Activated CD4-positive, alpha-beta T cell treated with anti-CD3 and anti-CD28 coated beads, Interleukin-10, Interleukin-2, amounts not matched to agents 100 ng/mL and 50 ng/mL, durations not matched to agents 16 hours and 8 hours (primary cell): ENCODE results near the gene CLOCK.
A peak's percentile ranks its signal among the peaks of the same experiment; 100 is the strongest.
"Not testable (repeated sequence)": the region's sequence is repeated elsewhere in the genome, so short reads cannot be mapped to it uniquely, and the experiment has no call there.

ENCODE experiments used
- DNase-seq: peaks from one replicate; pipeline ENCODE4 v3.0.0-alpha.2; 2020

The CLOCK gene, protein sequence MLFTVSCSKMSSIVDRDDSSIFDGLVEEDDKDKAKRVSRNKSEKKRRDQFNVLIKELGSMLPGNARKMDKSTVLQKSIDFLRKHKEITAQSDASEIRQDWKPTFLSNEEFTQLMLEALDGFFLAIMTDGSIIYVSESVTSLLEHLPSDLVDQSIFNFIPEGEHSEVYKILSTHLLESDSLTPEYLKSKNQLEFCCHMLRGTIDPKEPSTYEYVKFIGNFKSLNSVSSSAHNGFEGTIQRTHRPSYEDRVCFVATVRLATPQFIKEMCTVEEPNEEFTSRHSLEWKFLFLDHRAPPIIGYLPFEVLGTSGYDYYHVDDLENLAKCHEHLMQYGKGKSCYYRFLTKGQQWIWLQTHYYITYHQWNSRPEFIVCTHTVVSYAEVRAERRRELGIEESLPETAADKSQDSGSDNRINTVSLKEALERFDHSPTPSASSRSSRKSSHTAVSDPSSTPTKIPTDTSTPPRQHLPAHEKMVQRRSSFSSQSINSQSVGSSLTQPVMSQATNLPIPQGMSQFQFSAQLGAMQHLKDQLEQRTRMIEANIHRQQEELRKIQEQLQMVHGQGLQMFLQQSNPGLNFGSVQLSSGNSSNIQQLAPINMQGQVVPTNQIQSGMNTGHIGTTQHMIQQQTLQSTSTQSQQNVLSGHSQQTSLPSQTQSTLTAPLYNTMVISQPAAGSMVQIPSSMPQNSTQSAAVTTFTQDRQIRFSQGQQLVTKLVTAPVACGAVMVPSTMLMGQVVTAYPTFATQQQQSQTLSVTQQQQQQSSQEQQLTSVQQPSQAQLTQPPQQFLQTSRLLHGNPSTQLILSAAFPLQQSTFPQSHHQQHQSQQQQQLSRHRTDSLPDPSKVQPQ

DNA sequence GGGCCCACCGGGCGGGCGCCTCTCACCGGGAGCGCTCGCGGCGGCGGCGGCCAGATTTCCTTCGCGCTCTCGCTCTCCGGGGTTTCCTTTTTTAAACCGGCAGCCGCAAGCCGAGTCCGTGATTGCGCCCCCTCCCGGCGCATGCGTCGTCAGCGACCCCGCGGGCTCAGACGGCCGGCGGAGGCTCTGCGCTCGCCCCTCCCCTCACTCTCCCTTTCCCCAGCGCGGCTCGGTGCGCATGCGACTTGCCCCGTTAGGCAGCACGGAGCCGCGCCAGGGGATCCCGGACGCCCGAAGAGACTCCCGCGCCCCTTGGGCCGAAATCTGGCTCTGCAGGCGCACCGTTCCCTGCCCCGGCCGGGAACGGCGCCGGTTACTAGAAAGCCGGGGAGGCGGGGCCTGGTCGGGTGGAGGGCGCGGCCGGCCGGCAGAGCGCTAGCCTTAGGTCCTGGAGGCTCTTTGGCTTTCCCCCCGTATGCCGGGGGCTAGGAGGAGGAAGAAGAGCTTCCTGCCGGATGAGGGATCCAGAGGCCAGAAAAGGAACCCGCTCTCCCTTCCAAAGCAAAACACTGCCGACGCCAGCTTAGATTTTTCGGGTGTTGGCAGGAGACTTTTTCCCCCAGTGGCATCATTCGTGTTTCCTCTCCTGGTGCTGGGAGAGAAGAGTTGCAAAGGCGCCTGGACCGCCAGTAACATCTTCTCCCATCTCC is at the start of gene CLOCK:
Gene CLOCK (minus strand): TSS at position 154 of the 710 bp plus-strand sequence. CDS start 64,124 bp downstream, outside the sequence.
- DNase-seq = peak; percentile 87

DNA sequence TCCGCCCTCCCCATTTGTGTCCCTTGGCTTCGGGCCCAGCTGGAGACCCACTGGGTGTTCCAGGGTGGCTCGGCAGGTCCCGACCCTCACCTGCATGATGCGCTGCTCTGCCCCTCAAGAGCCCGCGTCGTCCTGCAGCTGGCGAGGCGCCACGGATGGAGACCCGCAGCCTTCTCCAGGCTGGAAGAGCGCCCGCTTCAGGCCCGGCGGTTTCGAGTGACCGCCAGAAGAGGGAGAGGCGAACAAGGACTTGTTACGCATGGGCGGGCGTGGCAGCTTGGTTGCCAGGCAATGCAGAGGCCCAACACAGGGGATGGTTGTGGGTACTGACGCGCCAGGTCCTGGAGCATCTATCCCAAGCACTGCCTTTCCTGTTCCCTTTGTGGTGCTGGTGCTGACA is 45.3 kb upstream of the CLOCK start, which contains the start of gene PDCL2:
Gene PDCL2 (minus strand): TSS at position 232 of the 400 bp plus-strand sequence. CDS start 136 bp downstream, at position 96.
- no peak for DNase-seq

DNA sequence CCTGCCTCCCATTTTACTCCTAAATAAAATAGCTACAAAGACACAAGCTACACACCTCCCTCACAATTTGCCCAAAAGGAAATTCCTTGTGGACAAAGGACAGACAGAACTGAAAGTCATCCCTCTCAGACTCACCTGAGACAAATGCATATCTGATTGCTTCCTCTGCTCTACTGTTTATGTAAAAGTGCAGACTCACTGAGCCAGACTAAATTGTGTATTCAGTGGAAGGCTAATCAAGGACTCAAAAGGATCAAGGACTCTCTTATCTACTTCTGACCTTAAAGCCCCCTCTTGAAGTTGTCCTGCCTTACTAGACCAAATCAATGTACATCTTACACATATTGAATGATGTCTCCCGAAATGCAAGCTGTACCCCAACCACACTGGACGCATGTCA is 41.5 kb upstream of the CLOCK start:
- no peak for DNase-seq

DNA sequence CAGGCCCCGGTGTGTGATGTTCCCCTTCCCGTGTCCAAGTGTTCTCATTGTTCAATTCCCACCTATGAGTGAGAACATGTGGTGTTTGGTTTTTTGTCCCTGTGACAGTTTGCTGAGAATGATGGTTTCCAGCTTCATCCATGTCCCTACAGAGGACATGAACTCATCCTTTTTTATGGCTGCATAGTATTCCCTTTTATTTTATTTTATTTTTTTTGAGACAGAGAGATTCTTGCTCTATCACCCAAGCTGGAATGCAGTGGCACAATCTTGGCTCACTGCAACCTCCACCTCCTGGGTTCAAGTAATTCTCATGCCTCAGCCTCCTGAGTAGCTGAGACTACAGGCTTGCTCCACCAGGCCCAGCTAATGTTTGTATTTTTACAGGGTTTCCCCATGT is 36.1 kb upstream of the CLOCK start:
- DNase-seq = not testable (repeated sequence)

DNA sequence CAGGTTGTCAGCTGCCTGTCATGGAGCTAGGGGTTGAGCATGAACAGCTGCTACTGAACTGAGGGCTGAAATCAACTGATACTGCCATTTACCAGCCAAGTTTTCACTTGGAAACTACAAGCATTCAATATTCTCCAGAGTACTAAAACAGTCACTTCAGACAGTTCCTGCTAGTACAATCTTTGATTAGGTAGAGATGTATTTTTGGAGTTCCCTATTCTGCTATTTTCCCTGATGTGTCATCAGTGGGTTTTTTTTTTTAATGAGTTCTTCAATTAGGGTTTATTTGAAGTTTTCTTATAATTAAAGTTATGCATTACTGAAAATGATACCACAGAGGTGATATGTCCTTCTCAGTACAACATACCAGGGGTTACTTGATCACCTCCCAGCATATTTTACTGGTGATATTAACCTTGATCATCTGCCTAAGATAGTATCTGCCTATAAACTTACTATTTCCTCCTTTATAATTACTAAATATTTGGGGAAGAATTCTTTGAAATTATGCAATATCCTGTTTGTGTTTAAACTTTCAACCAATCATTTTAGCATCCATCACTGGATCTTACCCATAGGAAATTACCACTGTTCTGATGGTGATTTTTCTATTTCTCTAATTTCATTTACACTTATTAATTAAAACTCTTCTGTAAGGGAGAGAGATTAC is 31.8 kb upstream of the CLOCK start:
- no peak for DNase-seq

DNA sequence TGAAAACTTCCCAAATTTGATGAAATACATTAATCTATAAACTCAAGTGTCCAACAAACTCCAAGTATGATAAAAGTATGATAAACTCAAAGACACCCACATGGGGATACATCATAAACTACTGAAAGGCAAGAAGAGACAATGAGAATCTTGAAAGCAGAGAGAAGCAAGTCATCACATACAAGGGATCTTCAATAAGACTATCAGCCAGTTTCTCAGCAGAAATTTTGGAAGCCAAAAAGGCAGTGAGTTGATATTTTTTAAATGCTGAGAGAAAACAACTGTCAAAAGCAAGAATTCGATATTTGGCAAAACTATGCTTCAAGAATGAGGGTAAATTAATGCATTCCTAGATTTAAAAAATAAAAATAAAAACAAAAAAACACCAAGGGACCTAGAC is 28.8 kb upstream of the CLOCK start:
- DNase-seq = no peak

DNA sequence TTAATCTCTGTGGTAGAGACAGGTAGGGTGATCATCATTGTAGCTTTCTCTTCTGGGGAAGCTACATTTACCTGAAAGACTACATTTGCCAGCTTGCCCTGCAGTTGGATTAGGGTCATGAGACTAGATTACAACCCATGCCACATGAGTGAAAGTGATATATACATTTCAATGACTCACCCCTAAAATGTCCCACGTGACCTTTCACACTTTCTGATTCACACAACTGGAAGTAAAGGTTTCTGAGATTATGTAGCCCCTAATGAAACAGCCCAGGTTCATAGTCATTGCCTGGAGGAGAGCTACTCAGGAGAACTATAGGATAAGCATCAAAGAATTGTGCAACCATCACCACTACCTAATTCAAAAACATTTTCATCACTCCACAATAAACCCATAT is 27.5 kb upstream of the CLOCK start:
- peak; percentile 41 for DNase-seq

DNA sequence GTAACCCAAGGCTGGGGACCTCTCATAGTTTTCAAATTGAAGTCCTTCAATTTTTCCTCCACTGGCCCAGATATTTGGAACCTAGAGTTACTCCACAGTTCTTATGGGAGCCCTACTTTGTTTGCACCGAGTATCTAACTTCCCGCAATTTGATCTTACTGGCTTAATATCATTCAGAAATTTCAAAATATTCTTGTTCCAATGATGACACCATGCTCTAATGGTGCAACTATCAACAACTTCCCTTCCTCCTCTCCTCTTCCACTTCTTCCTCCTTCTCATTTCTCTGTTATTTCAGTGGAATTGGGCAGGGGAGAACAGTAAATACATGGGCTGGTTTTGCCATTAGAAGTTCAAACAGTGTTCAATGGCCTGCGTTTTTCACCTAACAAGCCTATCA is 25.1 kb upstream of the CLOCK start:
- DNase-seq = no peak

DNA sequence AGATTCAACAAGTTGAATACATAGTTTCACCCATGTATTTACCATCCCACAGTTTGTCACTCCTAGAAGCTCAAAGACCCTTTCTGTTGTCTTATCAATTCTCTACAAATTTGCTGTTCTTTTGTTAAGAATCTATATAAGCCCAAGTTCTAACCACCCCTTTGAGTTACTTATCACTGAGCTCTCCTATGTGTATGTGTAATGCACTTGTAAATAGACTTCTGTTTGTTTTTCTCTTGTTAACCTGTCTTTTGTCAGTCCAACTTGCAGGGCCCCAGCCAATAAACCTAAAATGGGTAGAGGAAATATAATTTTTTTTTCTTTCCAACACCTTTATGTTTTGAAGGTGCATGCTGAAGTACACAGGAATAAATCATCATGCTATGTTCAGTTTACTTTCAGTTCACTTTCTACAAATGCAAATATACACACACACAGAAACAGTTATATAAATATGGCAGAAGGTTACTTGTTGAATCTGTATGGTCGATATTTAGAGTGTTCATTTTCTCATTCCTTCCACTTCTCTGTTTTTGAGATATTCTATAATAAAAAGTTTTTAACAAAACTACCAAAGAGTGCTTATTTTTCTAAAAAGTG is 22.3 kb upstream of the CLOCK start:
- no peak for DNase-seq

DNA sequence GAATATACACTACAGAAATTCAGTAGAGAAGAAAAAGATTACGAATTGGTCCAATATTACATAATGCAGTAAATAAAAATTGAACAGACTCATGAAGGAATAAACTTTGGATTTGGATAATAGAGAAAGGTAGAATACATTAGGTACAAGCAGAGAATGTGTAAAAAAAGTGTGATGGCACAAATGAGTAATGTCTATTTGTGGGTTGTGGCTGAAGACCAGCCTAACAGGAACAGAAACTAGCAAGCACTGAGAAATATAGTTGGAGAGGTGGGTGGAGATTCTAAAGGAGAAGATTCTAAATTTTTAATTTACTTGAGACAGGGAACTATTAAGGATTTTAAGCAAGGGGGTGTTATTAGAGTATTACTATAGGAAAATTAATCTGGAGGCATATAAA is 15.2 kb upstream of the CLOCK start:
- peak; percentile 58 for DNase-seq

DNA sequence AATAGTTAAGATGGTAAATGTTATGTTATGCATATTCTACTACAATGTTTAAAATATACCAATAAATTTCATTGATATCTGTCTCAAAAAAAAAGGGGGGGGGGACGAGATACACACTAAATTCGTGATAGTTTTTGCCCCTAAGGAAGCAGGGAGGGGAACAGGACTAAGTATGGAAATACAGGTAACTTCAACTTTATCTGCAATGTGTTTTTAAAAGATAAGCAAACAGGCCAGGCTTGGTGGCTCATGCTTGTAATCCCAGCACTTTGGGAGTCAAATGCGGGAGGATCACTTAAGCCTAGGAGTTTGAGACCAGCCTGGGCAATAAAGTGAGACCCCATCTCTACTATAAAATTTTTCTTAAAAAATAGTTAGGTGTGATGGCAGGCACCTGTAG is 13.4 kb upstream of the CLOCK start:
- no peak for DNase-seq

DNA sequence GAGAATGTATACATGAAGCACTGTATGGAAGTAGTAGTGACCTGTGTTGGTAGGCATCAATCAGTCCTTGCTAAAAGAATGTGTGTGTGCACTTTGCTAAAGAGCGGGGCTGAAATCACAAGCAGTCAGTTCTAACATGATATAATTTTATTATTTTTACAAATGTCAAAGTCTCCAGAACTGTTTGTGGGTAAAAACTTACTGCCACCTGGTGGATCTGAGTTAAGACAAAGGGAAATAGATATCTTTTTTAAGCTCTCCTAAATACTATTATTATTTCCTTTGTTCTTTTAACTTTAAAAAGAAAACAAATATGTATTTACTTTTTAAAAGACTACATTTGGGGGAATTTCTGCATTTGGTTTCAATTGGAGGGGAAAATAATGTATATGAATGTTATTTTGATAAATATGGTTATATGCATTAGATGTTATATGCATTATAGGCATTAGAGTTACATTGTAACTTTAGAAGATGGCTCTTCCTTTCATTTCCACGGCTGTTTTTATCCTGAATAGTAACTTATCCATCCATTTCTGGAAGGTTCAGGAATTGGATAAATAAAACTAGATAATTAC is 7.8 kb upstream of the CLOCK start:
- peak; percentile 24 for DNase-seq

DNA sequence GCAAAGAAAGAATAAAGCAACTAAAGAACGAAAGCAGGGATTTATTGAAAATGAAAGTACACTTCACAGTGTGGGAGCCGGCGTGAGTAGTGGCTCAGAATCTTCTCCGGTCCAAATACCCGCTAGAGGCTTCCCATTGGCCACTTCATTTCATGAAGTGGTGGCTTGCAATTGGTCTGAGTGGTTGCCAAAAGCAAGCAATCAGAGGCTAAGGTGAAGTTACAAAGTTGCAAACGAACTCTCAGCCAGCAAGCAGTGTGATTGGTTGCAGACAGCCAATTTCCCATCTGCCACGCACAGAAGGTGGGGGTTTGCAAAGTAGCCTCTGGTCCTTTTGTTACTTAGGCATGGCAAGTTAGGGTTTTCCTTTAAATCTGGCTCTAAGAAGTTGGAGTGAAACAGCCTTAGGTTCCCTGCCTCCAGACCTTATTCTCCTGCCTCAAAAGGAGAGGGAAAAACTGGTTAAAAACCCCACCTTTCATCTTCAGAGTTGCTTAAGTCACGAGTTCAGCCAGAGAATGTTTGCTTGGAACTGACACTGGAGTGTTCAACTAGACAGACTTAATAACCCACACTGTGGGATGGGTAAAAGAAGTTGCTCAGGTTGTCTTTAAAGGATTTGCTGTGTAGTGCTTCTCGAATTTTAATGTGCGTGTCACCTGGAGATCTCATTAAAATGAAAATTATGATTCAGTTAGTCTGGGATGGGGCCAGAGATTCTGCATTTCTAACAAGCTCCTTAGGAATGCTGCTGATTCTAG is 6.9 kb upstream of the CLOCK start:
- peak; percentile 49 for DNase-seq

DNA sequence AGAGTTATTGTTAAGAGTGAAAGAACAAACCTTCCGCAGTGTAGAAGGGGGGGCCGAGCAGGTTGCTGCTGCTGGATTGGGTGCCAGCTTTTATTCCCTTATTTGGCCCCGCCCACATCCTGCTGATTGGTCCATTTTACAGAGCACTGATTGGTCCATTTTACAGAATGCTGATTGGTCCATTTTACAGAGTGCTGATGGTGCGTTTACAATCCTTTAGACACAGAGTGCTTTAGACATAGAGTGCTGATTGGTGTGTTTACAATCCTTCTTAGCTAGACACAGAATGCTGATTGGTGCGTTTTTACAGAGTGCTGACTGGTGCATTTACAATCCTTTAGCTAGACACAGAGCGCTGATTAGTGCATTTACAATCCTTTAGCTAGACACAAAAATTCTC is 5.3 kb upstream of the CLOCK start:
- not testable (repeated sequence) for DNase-seq

DNA sequence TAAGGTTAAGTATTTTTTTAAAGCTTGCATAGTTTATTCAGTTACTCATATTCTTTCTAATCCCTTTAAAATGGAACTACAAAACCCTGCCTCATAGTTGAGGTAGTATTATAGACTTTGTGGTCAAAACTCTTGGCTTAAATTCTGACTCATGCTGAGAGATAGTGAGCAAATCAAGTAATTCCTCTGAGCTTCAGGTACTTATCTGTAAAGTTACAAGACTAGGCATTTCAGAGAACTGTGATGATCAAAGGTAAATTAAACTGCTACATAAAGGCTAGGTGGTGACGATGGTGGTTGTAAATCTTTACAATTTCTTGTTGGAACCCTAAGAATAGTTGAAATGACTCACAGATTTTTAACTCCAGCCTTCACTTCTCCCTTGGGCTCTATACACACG is 3.2 kb upstream of the CLOCK start:
- peak; percentile 76 for DNase-seq

DNA sequence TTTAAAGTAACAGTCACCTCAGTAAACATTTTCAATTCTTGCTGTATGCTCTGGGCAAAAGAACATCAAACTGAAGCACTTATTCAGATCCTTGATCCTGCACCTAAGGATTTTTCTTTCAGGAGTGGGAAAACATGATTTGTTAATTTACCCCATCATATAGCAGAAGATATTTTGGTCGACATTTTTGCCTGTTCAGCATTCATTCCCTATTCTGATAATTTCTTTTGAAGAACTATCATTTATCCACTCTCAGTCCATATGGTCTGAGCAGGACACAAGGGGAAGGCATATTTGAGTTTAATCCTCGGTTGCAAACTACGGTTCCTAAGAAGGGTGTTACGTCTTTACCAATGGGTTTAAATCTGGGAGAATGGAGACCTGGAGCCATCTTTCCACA is 1.2 kb upstream of the CLOCK start:
- no peak for DNase-seq

DNA sequence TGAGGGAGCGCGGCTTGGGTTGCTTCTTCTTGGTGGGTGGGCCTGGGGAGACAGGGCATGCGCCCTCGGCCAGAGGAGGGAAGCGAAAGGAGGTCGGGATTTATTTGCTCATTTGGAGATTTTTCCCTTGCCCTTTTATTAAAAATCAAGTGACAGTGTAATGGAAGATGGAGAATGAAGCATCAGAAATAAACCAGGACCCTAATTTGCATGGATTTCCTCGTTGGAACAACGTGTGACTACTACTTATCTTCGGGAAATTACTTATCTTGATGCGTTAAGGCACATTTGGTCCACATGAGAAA is 709 bp upstream of the CLOCK start:
- DNase-seq = no peak

DNA sequence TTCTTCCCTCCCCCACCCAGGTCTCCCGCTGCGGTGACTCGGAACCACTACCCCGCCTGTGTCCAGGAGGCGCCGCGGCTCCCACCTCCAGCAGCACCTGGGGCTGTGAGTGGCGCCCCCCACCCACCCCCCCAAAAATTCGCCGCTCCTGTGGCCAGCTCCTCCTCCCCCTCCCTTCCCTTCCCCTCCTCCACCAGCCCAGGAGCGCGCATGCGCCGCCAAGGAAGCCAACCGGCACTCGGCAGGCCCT is 278 bp downstream of the CLOCK start:
- no peak for DNase-seq

DNA sequence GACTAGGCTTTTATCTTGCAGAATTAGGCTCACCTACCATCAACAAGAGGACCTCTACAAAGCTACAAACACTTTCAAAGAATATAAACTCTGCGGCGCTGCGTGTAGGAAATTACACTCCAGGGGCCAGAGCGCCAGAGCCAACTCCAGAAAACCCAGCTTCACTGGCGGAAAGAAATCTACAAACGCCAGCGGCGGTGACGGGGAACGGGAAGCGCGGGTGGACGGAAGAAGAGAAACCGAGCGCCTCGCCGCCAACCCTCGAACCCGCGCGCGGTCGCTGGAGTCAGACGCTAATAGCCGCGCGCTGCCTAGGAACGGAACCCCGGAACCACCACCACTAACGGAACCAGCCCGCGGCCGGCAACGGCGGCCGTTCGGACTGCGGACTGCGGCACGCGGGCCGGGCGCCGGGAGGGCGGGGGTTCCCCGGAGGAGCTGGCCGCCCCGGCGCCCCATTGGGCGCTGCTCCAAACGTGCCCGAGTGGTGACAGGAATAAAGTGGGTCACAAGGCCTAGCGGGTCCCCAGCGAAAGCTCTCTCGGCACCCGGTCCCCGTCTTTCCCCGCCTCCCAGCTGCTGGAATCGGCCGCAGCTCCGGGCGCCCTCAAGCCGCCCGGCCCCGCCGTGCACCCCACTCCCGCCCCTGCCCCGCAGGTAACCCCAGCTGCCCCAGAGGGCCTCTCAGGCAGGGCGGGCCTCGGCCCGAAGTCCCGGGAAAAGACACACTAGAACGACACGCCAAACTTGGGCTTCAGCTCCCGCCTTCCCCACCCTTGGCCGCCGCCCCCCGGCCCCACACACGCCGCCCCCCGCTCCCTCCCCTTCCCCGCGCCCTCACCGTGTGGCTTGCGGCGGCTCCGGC is 836 bp downstream of the CLOCK start:
- peak; percentile 75 for DNase-seq

DNA sequence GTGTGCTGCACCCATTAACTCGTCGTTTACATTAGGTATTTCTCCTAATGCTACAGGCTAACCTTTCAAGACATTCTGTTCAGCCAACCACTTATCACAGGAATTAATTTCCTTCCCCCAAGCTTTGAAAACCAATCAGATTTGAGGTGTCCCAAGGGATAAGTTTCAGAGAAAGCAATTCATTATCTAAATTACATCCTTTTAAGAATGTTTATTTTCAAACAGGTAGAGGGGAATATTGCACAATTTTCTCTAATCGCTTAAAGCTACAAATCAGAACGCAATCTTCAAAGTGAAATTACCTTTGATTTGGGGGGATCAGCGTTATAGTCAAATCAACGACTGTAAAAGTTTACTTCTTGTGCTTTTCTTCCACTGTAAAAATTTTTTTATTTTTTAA is 1.6 kb downstream of the CLOCK start:
- no peak for DNase-seq

DNA sequence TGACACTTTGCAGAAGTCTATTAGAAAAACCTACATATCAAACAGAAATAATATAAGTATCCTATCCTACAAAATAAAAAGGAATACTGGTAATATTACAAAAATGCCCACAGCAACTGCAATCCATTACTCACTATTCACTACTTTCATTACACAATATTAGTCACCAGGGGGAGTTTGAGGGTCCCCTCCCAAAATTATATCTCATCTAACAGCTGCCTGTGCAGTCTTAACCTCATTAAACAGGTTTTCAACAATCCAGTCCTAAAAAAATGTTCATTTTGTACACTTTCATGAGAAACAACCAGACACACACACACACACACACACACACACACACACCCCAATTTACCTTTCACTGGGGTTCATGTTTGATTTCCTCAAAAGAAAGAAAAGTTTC is 2.9 kb downstream of the CLOCK start:
- DNase-seq = no peak
